GM18511 (cell line): Measurements from ENCODE around the gene PAK2.
"Not testable (repeated sequence)": the region's sequence is repeated elsewhere in the genome, so short reads cannot be mapped to it uniquely, and the experiment has no call there.

Experiments
- ATAC-seq: cut with Tn5 transposase; IDR thresholded peaks from one replicate; pipeline ENCODE4 v1.9.1; 2021; ENCODE audit warnings: mild to moderate bottlenecking, moderate library complexity; ENCODE audit not compliant: unreplicated experiment

PAK2 gene

GRCh38 chr3:196777836-196778235, 38.2 kb downstream of the PAK2 start:
- no peak for ATAC-seq

GRCh38 chr3:196778755-196779154, 39.1 kb downstream of the PAK2 start:
- no peak for ATAC-seq

- no peak for ATAC-seq
Measured at GRCh38 chr3:196782511-196782910, 42.9 kb downstream of the PAK2 start.

DNA sequence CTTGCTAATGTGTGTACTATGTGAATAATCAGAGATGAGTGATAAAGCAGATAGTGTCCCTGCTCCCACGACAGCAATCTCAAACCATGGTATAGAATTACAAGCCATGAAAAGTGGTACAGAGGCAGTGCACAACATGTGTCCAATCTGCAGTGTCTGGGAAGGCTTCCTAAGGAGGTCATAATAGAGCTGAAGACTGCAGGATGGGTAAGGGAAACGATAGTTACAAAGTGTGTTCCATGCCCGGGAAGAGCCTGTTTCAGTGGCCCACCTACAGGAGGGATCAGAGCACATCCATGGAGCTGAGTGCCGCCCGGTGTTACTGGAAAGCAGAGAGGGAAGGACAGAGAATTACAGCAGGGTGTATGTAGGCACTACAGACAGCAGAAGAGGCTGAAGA, 48.9 kb downstream of the PAK2 start:
- ATAC-seq: no peak

DNA sequence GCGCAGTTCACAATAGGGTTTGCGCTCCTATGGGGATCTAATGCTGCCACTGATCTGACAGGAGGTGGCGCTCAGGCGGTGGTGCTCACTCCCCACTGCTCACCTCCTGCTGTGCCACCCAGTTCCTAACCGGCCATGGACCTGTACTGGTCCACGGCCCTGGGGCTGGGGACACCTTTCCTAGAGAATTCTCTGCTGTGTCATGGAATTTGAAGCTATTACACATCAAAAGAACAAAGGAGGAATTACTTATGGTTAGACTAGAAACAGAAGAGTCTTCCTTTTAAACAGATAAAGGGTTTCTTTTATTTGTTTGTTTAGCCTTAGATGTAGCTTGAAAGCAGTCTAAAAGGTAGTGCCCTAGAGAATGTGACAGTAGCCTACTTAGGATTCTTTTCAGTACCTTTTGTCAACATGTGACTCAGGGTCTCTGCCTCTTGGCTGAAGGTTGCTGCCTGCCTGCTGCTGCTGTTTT, 50.3 kb downstream of the PAK2 start:
- ATAC-seq: no peak

- no peak for ATAC-seq
Measured at GRCh38 chr3:196790636-196791035, 51.0 kb downstream of the PAK2 start.

DNA sequence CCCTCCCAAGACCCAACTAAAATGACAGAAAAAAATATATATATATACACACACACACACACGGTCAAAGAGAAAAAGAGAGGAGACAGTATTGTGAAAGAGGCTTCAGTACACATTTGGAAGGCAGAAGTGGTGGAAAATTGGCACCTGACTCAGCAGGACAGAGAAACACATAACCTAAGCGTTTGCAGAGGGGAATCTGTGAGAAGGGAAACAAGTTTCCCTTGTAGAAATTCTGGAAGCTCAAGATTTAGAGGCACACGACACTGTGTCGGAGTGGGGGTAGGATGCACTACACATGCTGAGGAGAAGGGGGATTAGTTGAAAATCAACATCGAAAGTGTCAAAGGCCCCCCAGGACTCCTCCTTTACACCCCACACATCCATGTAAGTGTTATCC, 53.1 kb downstream of the PAK2 start:
- ATAC-seq: no peak

DNA sequence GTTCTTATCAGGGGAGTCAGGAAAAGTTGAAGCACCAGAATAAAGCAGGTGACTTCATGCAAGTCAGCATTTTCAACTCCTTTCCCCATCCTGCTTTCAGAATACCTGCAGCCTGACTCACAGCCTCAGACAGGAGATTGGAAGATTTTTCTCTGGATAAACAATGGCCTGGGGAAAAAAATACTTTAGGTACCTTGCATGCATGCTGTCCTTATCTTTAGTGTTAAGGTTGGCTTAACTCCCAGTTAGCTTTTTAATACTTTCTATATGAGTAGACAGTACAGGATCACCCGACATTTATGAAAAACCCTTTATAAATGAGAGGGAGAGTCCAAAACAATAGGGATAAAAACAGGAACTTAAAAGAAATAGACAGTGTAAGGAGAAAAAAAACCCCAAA, 53.6 kb downstream of the PAK2 start:
- no peak for ATAC-seq

DNA sequence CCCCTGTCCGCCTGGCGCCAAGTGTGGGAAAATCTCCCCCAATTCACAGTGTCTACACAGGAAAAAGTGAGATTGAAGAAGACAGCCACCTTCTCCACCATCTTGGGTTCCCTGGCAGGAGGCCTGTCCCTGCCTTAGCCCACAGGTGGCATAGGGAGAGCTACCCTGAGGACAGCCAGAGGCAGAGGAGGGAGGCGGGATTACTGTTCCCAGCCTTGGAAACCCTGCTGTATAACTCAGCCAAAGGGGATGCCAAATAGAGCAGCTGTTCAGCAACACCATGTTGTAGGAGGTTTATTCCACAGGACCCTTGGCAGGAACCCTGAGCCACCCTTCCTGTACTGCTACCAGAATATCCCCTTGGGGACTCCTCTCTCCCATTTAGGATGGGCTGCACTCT, 54.8 kb downstream of the PAK2 start:
- no peak for ATAC-seq

DNA sequence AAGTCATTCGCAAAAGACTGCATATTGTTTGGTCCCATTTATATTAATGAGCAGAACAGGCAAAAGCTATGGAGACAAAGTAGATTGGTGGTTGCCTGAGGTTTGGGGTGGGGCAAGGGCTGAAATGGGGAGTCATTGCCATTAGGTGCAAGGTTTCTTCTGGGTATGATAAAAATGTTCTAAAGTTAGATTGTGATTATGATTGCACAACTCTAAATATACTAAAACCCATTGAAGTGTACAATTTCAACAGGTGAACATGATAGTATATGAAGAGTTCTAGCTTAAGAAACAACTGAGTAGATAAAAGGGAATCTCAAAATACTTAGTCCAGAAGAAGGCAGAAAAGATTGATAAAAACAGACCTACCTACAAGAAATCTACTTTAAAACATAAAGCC, 56.7 kb downstream of the PAK2 start:
- no peak for ATAC-seq

- ATAC-seq: no peak
Measured at GRCh38 chr3:196800742-196801434, 61.2 kb downstream of the PAK2 start.

GRCh38 chr3:196803891-196804468, 64.3 kb downstream of the PAK2 start:
- ATAC-seq: no peak

DNA sequence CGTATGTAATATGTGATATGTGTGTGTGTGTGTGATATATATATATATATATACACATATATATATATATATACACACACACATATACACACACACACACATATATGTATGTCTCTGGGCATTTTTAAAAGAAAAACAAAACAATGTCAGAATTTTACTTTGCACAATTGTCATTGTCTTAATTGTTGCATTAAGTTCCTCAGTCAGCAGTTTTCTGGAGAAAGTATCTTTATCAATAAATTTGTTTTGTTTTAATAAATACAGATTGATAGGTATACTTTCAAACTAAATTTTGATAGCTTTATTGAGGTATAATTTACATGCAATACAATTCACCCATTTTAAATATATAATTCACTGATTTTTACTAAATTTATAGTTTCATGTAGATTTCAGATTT, 65.1 kb downstream of the PAK2 start:
- no peak for ATAC-seq

- ATAC-seq: no peak
Measured at GRCh38 chr3:196810963-196811581, 71.4 kb downstream of the PAK2 start.

DNA sequence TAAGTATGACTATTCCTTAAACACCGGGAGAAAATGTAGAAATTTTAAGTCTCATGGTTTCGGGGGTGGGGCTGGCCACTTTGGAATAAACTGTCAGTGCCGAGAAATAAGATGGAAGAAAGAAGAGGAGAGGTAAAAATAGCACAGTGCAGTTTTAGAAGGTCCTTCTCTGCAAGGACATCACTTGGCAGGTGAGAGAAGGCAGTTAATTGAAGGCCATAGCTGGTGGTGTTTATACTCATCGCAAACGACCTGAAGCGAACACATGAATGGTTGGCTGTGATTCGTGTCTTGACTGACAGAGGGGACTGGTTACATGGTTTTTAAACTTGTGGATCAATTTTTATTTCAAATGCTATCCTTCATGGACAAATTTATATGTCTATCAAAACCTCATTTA, 73.2 kb downstream of the PAK2 start:
- no peak for ATAC-seq

GRCh38 chr3:196813903-196814302, 74.2 kb downstream of the PAK2 start:
- no peak for ATAC-seq

- no peak for ATAC-seq
Measured at GRCh38 chr3:196821806-196822355, 82.2 kb downstream of the PAK2 start.

DNA sequence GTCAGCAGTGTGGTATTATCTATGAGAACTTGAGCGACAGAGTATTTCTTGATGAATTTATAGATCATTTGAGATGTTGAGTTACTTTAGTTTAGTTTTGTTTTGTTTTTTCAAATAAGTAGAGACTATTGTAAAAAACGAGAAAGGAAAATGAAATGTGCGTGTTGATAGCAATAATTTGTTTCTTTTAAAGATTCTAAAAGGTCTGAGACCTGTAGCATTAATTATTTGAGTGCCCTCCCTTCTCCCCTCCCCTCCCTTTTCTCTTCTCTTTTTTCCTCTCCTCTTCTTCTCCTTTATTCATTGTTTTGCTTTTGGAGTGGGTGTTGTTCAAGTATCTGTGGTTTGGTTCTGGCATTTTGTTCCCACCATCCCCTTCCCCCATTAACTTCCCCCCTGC, 90.0 kb downstream of the PAK2 start:
- not testable (repeated sequence) for ATAC-seq

GRCh38 chr3:196835086-196835485, 95.4 kb downstream of the PAK2 start:
- ATAC-seq: no peak

DNA sequence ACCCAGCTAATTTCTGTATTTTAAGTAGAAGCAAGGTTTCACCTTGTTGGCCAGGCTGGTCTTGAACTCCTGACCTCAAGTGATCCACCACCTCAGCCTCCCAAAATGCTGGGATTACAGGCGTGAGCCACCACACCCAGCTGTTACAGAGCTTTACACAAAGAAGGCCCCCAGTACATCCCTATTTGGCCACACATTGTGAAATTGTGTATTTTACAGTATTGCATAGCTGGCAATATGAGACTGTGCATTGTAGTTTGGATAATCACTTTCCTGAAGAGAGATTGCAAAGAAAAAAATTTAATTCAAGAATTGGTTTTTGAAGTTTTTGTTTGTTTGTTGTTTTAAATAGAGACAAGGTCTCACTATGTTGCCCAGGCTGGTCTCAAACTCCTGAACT, 97.0 kb downstream of the PAK2 start:
- not testable (repeated sequence) for ATAC-seq

DNA sequence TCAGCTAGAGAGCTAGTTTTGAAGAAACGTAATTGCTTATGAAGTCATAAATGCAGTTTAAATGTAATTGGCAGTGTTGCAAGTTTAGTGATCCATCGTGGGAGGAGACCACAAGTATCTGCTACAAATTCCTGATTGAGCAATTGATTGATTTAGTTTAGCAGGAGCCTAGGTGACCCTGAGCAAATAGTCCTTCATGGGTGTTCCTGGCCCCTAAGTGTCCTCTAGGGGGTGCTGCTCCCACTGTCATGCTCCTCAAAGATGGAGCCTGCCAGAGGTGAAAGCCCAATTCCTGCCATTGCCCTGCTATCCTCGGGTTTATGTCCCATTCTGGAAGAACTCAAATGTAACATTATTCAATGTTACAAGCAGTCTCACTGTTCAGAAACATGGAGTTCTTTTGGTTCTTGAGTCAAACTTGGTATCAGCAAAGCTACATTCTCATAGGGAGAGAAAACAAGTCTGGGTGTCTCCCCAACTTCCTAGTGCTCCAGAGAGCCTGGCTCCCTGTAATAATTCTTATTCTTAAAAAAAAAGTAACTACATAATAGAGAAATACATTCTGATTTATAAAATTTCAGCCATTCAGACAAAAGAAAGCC, 98.3 kb downstream of the PAK2 start:
- no peak for ATAC-seq

GRCh38 chr3:196839351-196839750, 99.7 kb downstream of the PAK2 start:
- ATAC-seq: not testable (repeated sequence)
